Measurements from ENCODE around the gene GLIPR2. TPM values are rescaled to one million over a fixed set of nuclear protein-coding genes. Genes with fewer than 3 reads are reported as not detected.

The GLIPR2 gene
- polyA plus RNA-seq, 1 donor from 2014 or later, result 8.0 TPM

DNA sequence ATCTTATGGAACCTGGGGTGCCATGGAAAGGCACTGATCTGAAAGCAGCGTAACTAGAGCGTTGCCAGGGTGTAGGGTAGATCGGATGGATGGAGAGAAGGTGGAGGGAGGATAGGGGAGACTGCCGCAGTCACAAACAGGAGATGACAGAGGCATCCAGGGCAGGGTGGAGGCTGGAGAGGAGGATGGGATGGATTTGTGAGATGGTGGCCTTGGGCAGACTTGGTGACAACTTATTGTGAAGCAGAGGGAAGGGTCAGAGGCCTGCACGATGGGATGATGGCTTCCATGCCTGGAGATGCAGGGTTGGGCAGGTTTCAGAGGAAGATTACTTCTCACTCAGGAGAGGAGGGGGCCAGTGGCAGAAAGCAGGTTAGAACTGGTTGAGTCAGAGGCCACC lies 2.4 kb downstream of the GLIPR2 start:
- TF ChIP-seq MXI1 (conservative IDR thresholded peaks at IDR 0.05; ENCODE audit: poor library complexity, severe bottlenecking) (no peak), TAF1 (IDR thresholded peaks at IDR 0.05; ENCODE audit: low read depth) (no peak), RAD21 (conservative IDR thresholded peaks at IDR 0.05) (no peak), EP300 (conservative IDR thresholded peaks at IDR 0.05; ENCODE audit: poor library complexity, severe bottlenecking) (no peak), SMC3 (conservative IDR thresholded peaks at IDR 0.05; ENCODE audit: poor library complexity) (no peak), EZH2 (IDR thresholded peaks at IDR 0.05; ENCODE audit: borderline replicate concordance, insufficient read depth, low read length, poor library complexity, severe bottlenecking) (no peak), POLR2AphosphoS5 (IDR thresholded peaks at IDR 0.05) (no peak)
- TF ChIP-seq, protein P1, sequence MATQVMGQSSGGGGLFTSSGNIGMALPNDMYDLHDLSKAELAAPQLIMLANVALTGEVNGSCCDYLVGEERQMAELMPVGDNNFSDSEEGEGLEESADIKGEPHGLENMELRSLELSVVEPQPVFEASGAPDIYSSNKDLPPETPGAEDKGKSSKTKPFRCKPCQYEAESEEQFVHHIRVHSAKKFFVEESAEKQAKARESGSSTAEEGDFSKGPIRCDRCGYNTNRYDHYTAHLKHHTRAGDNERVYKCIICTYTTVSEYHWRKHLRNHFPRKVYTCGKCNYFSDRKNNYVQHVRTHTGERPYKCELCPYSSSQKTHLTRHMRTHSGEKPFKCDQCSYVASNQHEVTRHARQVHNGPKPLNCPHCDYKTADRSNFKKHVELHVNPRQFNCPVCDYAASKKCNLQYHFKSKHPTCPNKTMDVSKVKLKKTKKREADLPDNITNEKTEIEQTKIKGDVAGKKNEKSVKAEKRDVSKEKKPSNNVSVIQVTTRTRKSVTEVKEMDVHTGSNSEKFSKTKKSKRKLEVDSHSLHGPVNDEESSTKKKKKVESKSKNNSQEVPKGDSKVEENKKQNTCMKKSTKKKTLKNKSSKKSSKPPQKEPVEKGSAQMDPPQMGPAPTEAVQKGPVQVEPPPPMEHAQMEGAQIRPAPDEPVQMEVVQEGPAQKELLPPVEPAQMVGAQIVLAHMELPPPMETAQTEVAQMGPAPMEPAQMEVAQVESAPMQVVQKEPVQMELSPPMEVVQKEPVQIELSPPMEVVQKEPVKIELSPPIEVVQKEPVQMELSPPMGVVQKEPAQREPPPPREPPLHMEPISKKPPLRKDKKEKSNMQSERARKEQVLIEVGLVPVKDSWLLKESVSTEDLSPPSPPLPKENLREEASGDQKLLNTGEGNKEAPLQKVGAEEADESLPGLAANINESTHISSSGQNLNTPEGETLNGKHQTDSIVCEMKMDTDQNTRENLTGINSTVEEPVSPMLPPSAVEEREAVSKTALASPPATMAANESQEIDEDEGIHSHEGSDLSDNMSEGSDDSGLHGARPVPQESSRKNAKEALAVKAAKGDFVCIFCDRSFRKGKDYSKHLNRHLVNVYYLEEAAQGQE (IDR thresholded peaks at IDR 0.05; ENCODE audit: borderline replicate concordance), result no peak
- TF ChIP-seq, protein P2, sequence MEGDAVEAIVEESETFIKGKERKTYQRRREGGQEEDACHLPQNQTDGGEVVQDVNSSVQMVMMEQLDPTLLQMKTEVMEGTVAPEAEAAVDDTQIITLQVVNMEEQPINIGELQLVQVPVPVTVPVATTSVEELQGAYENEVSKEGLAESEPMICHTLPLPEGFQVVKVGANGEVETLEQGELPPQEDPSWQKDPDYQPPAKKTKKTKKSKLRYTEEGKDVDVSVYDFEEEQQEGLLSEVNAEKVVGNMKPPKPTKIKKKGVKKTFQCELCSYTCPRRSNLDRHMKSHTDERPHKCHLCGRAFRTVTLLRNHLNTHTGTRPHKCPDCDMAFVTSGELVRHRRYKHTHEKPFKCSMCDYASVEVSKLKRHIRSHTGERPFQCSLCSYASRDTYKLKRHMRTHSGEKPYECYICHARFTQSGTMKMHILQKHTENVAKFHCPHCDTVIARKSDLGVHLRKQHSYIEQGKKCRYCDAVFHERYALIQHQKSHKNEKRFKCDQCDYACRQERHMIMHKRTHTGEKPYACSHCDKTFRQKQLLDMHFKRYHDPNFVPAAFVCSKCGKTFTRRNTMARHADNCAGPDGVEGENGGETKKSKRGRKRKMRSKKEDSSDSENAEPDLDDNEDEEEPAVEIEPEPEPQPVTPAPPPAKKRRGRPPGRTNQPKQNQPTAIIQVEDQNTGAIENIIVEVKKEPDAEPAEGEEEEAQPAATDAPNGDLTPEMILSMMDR (IDR thresholded peaks at IDR 0.05; ENCODE audit: poor library complexity, severe bottlenecking), result no peak
- H3K9me3 ChIP-seq (ENCODE audit: low read length), result no peaks in the 10 kb centered on the region
- H3F3A ChIP-seq (ENCODE audit: insufficient read depth, low read length, poor library complexity, severe bottlenecking), result no peaks in the 10 kb centered on the region
- no peak overlapping the region for H3K9ac ChIP-seq (ENCODE audit: low read length)
- H3K27ac ChIP-seq (ENCODE audit: low read length), result no peak overlapping the region
- no peaks in the 10 kb centered on the region for H4K20me1 ChIP-seq (ENCODE audit: insufficient read depth)
- peaks cover 33% of the 10 kb centered on the region for H3K27me3 ChIP-seq (ENCODE audit: insufficient read depth, low read depth, low read length)
- no peaks in the 10 kb centered on the region for H3K79me2 ChIP-seq (replicated peaks; ENCODE audit: insufficient read depth, low read length)
- no peak overlapping the region for H3K4me2 ChIP-seq (ENCODE audit: low read length)
- H3K36me3 ChIP-seq (ENCODE audit: insufficient read depth, low read length), result no peaks in the 10 kb centered on the region
- H3K4me3 ChIP-seq (ENCODE audit: low read length), result no peak overlapping the region
- H3K9me2 ChIP-seq (ENCODE audit: insufficient read depth, low read length), result no peaks in the 10 kb centered on the region
- no peak overlapping the region for H2AFZ ChIP-seq (ENCODE audit: low read depth, low read length)

DNA sequence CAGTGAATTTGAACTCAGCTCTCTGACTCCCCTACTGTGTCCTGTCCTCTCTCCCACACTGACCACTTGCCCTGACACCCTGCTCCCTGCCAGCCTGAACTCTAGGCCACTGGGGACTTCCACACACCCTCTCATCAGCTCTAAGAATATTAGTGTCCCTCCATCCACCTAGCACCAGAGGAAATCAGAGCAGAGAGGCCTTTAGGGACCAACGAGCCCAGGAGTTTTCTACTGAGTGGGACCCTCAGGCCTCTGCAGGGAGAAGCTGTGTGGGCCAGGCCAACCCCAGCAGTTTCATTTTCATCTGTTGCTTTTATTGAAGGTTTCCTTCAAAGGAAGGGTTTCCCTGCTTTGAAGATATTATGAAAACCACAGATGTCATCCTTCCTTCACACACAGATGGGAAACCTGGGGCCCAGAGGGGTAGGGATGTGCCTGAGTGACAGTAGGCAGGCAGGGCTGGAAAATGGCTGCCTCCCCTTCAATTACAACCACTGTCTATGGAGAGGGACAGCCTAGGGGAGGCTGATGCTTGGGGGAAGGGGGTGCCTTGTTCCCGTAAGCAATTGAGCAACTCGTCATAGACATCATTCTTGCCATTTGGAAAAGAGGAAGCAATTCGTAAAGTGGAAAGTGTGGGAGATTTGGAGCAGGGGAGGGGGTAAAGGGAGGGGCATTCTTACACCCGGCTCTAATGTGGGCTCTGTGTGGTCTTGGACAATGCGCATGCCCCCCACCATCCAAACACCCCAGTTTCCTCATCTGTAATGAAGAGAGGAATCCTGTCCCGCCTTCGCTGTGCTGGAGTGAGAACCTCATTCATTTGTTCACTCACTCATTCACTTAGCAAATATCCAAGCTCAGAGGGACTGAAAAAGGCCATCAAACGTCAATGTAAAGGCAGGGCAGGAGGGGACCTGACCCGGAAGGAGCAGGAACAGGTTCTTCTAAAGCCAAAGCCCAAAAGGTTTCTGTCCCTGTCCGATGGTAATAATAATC lies 3.9 kb downstream of the GLIPR2 start:
- Histone ChIP-seq H3K36me3 (ENCODE audit: insufficient read depth, low read length) (no peaks in the 10 kb centered on the region), H3K79me2 (replicated peaks; ENCODE audit: insufficient read depth, low read length) (no peaks in the 10 kb centered on the region), H3K27me3 (ENCODE audit: insufficient read depth, low read depth, low read length) (peaks cover 23% of the 10 kb centered on the region), H3K27ac (ENCODE audit: low read length) (no peak overlapping the region), H2AFZ (ENCODE audit: low read depth, low read length) (no peak overlapping the region), H3K4me2 (ENCODE audit: low read length) (no peak overlapping the region), H3K9me2 (ENCODE audit: insufficient read depth, low read length) (no peaks in the 10 kb centered on the region), H4K20me1 (ENCODE audit: insufficient read depth) (no peaks in the 10 kb centered on the region), H3K4me3 (ENCODE audit: low read length) (no peak overlapping the region), H3K9me3 (ENCODE audit: low read length) (no peaks in the 10 kb centered on the region), H3K9ac (ENCODE audit: low read length) (no peak overlapping the region), H3F3A (ENCODE audit: insufficient read depth, low read length, poor library complexity, severe bottlenecking) (no peaks in the 10 kb centered on the region)
- no peak for TF ChIP-seq MXI1 (conservative IDR thresholded peaks at IDR 0.05; ENCODE audit: poor library complexity, severe bottlenecking)
- no peak for TF ChIP-seq SMC3 (conservative IDR thresholded peaks at IDR 0.05; ENCODE audit: poor library complexity)
- TF ChIP-seq EP300 (conservative IDR thresholded peaks at IDR 0.05; ENCODE audit: poor library complexity, severe bottlenecking), result no peak
- TF ChIP-seq, protein P1 (IDR thresholded peaks at IDR 0.05; ENCODE audit: borderline replicate concordance), result no peak
- TF ChIP-seq, protein P2 (IDR thresholded peaks at IDR 0.05; ENCODE audit: poor library complexity, severe bottlenecking), result no peak
- no peak for TF ChIP-seq TAF1 (IDR thresholded peaks at IDR 0.05; ENCODE audit: low read depth)
- no peak for TF ChIP-seq POLR2AphosphoS5 (IDR thresholded peaks at IDR 0.05)
- no peak for TF ChIP-seq EZH2 (IDR thresholded peaks at IDR 0.05; ENCODE audit: borderline replicate concordance, insufficient read depth, low read length, poor library complexity, severe bottlenecking)
- TF ChIP-seq RAD21 (conservative IDR thresholded peaks at IDR 0.05), result no peak

All from neural cell (in vitro differentiated cells).